NCI-H1417 treated with DMSO at 0.1 percent for 48 hours (cell line): ENCODE results near the gene MDN1.
"Not testable (repeated sequence)": the region's sequence is repeated elsewhere in the genome, so short reads cannot be mapped to it uniquely, and the experiment has no call there.

Source experiments
- DNase-seq: peaks from one replicate; lab custom pipeline; 2025; lab: John Stamatoyannopoulos, UW

MDN1 gene

DNA sequence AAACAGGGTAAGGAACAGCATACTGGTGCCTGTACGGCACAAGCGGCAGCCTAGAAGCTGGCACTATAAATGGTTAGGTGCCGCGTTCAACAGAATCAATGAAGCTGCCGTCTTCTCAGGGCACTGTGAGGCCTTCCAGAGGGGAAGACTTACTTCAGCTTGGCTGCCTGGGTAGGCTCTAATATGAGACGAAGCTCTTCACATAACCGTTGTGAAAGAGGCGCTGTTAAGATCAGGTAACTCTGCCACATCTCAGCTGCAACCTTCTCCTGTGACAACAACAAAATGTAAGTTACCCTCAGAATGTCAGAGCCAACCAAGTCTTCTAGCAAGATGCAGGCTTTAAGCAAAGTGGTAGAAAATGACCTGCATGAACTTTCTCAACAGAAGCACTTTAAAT, 169.0 kb downstream of the MDN1 start:
- no peak for DNase-seq

DNA sequence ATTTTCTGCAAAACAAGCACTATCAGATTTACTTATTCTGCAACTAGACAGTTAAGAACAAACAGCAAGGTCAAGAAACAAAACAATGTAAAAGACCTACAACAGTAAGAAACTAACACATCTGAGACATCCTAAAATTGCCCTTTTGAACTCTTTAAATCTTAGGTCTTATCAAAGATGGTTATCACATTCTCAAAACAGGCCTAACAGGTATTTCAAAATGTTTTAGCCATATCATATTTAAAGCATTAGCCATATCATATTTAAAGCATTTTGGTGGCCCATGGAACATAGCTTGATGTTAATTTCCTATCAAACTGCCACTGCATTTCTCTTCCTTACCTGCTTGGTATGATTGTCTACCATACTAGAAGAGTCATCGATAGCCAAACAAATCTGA, 169.9 kb downstream of the MDN1 start:
- no peak for DNase-seq

DNA sequence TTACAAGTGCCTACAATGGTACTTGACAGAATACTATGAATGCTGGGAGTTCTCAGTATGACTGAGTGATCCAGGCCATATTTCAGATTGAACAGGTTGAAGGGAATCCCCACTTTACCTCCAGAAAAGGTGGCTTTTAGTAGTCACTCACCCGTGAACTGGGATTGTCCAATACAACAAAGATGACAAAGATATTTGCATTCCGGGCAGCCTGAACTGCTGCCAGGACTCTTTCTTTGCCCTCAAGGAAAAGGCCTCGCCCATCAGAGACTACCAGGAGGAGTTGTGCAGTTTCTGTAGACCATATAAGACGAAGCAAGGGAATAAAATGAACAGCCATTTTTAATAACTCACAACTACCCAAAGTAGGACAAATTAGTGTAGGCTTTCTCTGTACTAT, 174.7 kb downstream of the MDN1 start:
- DNase-seq = no peak

DNA sequence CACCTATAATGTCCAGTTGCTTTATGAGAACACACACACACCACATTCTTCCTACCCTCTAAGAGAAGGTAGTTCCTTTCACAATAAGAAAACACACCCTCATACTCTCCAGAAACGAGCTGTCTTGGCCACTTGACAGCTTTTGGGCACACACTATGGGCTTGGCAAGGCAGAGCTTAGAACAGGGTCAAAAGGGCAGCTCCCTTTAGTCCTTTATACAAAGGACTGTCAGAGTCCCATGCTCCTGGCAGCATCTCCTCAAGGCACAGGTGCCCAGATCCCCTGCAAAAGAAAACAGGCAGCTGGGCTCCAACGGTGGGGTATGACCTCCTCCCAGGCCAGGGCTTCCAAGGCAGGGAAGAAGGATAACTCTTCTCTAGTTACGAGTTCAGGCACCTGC, 176.2 kb downstream of the MDN1 start:
- no peak for DNase-seq

DNA sequence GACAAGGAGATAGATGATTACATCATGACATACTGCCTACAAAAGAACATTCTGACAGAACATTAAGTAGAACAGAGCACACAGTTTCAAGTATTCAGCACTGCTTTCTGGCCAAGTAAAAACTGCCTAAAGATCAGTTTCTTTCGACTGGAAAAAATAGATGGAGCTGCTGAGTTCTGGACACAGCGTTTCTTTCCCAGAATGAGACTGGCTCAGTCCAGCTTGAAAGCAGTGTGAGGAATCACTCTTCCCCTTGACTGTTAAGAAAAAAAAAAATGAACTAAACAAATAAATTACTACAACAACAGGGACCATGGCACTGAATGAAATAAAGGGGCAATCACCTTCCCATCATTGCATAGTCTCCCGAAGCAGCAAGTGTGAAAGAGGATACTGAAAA, 176.6 kb downstream of the MDN1 start:
- DNase-seq = no peak

DNA sequence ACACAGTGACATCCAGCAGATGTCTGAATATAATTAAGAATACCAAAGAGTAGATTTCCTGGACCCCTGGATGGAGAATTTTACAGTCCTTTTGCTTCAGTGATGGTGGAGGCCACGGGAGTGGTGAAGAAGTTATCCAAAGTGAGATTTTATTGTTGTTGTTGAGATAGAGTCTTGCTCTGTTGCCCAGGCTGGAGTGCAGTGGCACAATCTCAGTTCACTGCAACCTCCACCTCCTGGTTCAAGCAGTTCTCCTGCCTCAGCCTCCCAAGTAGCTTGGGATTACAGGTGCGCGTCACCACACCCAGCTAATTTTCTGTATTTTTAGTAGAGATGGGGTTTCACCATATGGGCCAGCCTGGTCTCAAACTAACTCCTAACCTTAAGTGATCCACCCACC, 178.0 kb downstream of the MDN1 start:
- not testable (repeated sequence) for DNase-seq

DNA sequence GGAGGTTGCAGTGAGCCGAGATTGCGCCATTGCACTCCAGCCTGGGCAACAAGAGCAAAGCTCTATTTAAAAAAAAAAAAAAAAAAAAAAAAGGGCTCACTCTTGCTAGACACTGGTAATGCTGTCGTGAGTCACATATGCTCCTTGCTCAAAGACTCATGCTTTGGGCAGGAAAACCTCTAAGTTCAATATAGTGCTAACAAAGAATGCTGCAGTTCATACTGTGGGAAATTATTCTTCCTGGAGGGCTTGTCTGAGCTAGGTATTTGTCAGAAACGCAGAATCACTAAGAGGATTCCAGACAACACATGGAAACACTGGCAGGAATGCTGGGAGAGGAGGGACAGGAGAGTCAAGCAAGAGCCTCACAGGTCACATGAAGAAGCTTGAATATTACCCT, 178.8 kb downstream of the MDN1 start:
- DNase-seq = no peak

DNA sequence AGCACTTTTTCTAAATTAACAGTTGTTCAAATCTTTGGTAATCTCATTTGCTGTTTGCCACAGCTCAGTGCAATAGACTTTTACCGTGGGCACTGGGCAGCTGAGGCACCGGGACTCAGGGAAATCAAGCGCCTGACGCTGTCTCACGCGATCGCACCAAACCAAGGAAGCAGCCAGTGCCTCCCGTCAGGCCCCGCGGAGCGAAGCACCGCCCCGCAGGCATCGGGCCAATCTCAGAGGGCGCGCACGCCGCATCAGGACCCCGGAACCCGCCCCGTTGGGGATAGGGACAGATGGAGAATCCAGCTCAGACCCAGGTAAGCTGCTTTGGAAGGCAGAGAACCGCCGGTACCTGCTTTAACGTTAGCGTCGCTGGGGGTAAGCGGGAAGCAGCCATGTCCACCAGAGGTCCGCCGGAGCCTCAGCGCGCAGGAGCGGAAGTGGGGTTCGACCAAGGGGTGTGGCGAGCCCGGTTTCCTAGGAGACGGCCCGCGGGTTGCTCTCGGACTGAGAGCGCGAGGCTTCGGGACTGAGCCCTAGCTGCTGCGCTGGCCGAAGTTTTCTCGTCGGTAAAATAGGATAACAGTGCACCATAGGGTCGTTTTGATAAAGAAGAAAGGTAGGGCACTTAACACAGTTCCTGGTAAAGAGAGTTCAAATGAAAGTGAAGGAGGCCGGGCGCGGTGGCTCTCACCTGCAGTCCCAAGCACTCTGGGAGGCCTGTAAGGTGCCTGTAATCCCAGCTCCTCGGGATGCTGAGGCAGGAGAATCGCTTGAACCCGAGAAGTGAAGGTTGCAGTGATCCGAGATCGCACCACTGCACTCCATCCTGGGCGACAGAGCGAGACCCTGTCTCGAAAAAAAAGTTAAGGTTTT, 181.0 kb downstream of the MDN1 start, which contains the start of gene LYRM2:
LYRM2 (minus strand) TSS at position 428 of the 876 bp plus-strand sequence; CDS start at position 397, 31 bp downstream.
- peak; percentile 78 for DNase-seq

DNA sequence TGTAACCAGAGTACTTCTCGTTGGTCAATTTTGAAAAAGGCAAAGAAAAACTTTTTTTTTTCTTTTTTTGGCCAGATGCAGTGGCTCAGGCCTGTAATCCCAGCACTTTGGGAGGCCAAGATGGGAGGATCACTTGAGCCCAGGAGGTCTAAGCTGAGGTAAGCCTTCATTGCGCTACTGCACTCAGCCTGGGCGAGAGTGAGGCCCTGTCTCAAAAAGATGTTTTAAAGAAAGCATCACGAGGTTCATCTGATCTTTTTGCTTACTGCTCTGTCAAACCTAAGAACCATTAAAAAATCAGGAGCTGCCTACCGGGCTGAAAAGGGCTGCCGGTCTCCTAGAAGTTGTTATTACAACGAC, 181.7 kb downstream of the MDN1 start:
- DNase-seq = no peak

DNA sequence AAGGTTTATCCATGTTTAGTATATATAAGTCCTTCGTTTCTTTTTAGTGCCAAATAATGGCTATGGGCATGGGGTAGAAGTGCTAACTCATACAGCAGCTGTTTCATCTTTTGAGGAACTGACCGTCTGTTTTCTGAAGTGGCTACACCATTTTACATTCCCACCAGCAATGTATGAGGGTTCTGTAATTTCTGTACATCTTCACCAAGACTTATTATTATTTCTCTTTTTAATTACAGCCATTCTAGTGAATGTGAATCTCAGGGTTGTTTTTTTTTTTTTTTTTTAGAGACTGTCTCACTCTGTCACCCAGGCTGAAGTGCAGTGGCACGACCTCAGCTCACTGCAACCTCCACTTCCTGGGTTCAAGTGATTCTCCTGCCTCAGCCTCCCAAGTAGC, 183.2 kb downstream of the MDN1 start:
- DNase-seq = not testable (repeated sequence)

DNA sequence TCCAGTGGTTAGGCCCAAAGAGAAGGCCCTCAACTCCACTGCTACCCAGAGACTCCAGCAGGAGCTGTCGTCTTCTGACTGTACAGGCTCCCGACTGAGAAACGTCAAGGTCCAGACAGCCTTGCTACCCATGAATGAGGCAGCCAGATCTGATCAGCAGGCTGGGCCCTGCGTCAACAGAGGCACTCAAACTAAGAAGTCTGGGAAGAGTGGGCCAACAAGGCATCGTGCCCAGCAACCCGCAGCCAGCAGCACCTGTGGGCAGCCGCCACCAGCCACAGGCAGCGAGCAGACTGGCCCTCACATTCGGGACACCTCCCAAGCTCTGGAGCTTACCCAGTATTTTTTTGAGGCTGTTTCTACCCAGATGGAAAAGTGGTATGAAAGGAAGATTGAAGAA, 189.1 kb downstream of the MDN1 start:
- no peak for DNase-seq

DNA sequence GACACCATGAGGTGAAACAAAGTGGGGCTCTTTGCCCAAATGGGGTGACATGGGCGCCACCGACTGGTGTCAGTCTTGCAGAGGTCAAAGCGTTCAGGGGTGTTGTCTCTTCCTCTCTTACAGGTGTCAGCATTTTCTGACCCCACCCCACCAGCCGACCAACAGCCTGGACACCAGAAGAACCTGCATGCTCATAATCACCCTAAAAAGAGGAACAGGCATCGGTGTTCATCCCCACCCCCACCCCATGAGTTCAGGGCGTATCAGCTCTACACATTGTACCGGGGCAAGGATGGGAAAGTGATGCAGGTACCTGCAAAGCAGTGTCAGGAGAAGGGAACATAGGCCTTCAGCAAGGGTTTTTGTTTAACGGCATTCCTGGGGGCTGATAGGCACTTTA, 195.8 kb downstream of the MDN1 start:
- no peak for DNase-seq

DNA sequence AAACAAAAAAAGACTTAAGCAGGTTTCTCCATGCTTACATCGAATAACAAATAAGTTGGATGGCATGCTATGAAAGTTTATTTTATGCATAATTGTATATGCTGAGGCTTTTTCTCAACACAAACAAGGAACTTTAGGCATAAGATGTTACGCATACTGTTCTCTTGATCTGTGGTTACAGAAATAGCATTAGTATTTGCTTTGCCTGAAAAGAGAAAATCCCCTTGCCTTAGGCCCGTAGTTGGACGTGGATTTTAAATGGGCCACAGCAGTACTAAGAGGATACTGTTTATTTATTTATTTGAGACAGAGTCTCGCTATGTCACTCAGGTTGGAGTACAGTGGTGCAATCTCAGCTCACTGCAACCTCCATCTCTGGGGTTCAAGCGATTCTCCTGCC, 200.0 kb downstream of the MDN1 start:
- no peak for DNase-seq

DNA sequence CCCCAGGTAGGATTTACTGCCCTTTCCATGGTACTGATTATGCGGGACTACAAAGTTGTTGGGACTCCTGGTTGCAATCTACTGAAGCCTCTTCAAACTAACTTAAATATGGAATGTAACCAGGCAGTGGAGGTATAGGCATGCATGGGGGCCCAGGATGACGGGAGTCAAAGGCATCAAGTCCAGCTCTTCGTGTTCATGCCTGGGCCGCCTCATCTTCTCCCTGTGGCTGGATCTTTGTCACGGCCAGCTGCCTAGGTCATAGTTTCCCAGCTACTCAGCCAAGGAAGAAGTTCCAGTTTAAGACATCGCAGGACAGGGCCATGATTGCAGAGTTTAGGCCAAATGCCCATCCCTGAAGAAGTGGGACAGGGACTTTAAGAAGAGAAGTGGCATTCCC, 201.6 kb downstream of the MDN1 start:
- no peak for DNase-seq

DNA sequence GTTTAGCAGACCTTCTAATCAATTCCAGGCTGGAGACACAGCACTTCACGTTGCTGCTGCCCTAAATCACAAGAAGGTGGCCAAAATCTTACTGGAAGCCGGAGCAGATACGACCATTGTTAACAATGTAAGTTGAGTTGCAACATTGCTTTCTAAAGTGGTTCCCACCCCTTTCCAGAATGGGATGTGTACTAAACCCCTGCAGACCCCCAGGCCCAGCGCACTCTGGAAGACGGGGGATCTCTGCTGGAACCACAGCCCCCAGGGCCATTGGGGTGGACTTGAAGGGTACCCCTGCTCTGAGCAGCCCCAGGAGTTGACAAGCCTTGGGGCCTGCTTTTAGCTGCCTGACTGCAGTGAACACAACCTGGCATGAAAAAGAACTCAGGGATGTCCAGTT, 203.1 kb downstream of the MDN1 start:
- DNase-seq = no peak

DNA sequence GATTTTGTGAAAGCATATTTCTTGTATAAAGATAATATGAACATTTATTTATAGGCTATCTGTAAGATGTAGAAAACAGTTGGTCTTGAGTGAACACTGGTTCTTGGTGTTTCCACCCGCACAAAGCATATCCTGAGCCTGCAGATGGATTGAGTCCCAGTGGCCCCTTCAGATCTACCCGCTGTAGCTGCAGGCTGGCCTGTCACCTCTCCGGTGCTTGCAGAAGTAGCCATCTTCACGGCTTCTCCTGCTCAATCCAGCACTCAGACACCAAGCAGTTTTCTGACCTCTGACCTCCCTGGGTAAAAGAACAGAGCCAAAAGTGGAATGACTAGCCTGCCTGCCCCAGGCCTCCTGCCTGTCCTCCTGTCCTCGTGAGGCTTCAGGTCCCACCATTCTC, 203.7 kb downstream of the MDN1 start:
- DNase-seq = no peak

DNA sequence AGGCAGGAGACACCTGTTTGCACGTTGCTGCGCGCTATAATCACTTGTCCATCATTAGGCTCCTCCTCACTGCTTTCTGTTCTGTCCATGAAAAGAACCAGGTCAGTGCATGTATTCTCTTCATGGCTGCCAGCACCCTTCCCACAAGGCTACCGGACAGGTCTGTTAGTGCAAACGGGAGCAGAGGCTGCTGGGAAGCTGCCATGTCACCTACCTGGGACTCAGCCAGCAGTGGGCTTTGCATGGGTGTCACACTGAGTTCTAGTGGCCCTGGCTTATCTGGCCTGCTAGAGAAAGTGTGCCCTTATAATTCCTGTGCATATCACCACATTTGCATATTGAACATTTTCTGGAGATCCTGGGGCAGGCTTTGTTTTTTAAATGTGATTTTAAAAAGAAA, 205.8 kb downstream of the MDN1 start:
- no peak for DNase-seq

DNA sequence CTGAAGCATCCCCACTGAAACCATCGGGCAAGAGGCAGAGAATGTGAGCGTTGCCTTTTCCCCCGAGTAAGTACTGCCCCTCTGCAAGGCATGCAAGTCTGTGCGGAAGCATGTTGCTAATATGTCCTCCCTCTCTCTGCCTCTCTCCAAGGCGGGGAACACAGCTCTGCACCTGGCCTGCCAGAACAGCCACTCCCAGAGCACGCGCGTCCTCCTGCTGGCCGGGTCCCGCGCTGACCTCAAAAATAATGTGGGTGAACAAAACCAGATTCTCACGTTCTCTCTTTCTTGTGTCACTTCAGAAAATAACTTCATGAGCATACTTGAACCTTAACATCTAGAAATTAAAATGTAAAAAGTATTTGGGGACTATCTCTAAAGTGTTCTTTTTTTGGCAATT, 207.5 kb downstream of the MDN1 start:
- DNase-seq = no peak

DNA sequence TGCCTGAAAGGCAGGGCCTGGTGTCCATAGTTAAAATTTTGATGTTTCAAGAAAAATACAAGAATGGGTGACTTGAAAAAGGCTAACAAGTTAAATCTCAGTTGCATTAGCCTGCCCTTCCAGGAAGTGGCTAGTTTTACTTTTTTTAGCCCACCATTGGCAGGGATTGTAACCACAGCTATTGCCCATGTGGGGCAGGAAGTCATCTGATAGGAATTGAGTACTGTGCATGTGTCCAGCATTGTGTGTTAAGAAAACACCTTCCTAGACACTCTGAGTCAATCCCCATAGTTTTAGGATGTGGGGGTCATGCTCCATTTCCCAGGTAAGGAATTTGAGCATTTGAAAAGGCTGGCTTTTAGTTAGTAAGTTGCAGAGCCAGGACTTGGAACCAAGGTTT, 207.9 kb downstream of the MDN1 start:
- DNase-seq = no peak

DNA sequence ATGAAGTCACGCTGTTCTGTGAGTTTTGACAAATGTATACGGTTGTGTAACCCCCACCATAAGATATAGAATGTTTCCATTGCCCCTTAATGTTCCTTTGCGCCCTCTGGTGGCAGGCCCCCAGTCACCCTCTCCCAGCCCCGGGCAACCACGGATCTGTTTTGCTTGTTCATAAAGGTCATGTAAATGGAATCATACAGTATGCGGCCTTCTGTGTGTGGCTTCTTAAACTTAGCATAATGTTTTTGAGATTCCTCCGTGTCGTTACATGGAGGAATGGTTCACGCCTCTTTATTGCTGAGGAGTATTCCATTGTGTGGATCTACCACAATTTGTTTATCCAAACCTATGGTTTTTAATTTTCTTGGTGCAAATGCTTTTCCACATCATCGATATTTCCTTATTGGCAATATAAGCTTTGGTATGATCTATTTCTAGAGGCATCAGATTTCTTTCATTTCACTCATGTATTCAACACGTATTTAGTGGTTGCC, 209.4 kb downstream of the MDN1 start:
- no peak for DNase-seq

DNA sequence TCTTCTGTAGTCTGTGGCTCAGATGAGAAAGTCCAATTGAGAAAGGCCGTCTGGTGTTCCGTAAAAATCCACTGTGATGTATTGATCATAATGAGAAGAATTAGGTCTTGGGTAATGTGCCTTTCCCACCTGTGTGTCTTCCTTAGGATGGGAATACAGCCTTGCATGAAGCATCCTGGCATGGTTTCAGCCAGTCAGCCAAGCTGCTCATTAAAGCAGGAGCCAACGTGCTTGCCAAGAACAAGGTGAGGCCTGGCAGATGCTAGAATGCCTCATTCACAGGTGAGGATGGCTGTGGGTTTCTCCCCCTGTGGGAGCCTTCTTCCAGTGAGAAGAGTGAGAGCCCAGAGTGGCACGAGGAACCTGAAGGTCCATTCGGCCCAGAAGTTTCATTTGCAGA, 213.7 kb downstream of the MDN1 start:
- no peak for DNase-seq

DNA sequence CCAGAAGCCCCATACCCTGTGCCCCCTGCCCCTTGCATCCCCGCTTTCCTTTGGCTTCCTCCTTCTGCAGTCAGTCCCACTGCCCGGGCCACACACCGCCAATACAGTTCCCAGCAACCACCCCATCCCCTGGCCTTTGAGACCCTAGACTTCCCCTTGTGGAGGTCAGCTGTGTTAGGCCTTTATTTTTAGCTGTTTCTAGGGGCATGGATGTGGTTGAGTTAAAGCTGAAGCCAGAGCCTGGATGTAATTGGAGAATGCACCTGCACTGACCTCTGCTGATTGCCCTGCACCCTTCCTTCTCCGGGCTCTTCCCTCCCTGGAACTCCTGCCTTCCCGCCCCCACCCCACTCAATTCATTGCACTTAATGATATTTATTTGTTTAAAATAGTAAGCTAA, 214.9 kb downstream of the MDN1 start:
- DNase-seq = no peak

DNA sequence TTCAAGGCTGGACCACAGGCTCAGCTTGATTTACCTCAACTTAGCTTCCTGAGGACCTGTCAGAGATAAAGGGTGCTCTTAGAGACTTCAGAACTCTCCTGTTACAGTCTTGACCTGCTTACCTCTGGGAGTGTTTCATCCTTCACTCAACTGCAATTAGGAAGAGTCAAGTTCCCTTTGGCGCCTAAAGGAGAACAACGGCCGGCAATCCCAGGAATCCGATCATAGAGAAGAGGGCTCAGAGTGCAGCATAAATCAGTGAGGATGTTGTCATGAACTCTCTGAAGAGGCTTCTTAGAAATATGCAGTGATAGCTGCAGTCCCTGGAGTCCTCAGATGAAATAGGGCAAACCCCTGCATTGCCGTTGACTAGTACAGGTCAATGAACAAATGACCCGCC, 217.4 kb downstream of the MDN1 start:
- no peak for DNase-seq

DNA sequence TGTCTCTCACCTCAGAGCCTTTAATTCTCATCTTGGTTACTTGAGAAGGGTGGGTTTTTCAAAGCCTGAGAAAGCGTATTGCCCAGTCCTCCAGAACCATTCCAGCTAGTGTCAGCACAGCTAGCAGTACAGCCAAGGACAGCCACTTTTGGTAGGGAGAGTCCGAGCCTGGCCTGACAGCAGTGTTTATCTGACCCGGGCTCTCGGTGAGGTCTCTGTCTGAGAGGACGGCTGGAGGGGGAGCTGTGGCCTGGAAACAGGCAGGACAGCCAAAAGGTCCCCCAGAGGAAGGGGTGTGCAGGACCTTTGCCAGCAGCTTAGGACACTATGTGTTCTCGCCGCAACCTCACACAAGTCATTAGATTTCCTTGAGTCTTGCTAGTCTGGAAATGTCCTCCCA, 219.9 kb downstream of the MDN1 start:
- DNase-seq = no peak
